Spleen (tissue), 7 donors: ENCODE measurements around the gene LAMC3.

Source experiments
- CTCF ChIP-seq, 11 experiments: fragments of 200-600 bp in 7 of 11; fragments of 450-650 bp in 4 of 11; sonication (generic) in 4 of 11; IDR thresholded peaks in 8 of 11; conservative IDR thresholded peaks in 3 of 11; 1 replicate in 7 of 11; 2 replicates in 4 of 11; pipeline versions ENCODE4 v1.4.0 to v1.8.0; 2016 to 2021; ENCODE audit warnings: antibody characterized with exemption in 11 of 11, inconsistent platforms in 4 of 11, mild to moderate bottlenecking in 1 of 11
- POLR2AphosphoS5 ChIP-seq, 3 donors: sonication (generic); formaldehyde crosslinking; IDR thresholded peaks; one replicate each; pipeline ENCODE4 v1.5.1; 2017; ENCODE audit warnings: antibody characterized with exemption in 3 of 3
- donor health status: DM: no; HTN: no; CAD: no; lungs with moderate emphysema.
- donor health status: DM: no; HTN: no; CAD: no.
- donor health status: DM: no; HTN: no; CAD: no.

GRCh38 chr9:131065599-131065998 is 56.6 kb downstream of the LAMC3 start:
- no peak for TF ChIP-seq CTCF (IDR thresholded peaks at IDR 0.05 in 8 of 11, conservative IDR thresholded peaks at IDR 0.05 in 3 of 11)
- no peak for TF ChIP-seq POLR2AphosphoS5 (IDR thresholded peaks at IDR 0.05)
